Parathyroid adenoma (tissue), 2 donors: ENCODE measurements around the gene ADH7.

Experiments
- H2AFZ ChIP-seq: fragments of 300-600 bp; sonication (generic); one replicate; pipeline ENCODE4 v1.7.0; 2017; ENCODE audit warnings: antibody characterized with exemption, mild to moderate bottlenecking
- H3K27ac ChIP-seq: fragments of 300-600 bp; sonication (generic); one replicate; pipeline ENCODE4 v1.7.0; 2017
- H3K27me3 ChIP-seq: fragments of 300-600 bp; sonication (generic); one replicate; pipeline ENCODE4 v1.7.0; 2017; ENCODE audit warnings: low read length; ENCODE audit not compliant: control insufficient read depth, insufficient read depth
- H3K36me3 ChIP-seq: fragments of 300-600 bp; sonication (generic); one replicate; pipeline ENCODE4 v1.7.0; 2017; ENCODE audit warnings: low read length; ENCODE audit not compliant: control insufficient read depth, insufficient read depth
- H3K4me1 ChIP-seq: fragments of 300-600 bp; sonication (generic); one replicate; pipeline ENCODE4 v1.7.0; 2017; ENCODE audit warnings: control low read depth
- H3K4me2 ChIP-seq: fragments of 300-600 bp; sonication (generic); one replicate; pipeline ENCODE4 v1.7.0; 2017; ENCODE audit warnings: low read length
- H3K4me3 ChIP-seq: fragments of 300-600 bp; sonication (generic); one replicate; pipeline ENCODE4 v1.7.0; 2017; ENCODE audit warnings: low read depth, low read length
- H3K79me2 ChIP-seq: fragments of 300-600 bp; sonication (generic); one replicate; pipeline ENCODE4 v1.7.0; 2017; ENCODE audit warnings: control low read depth
- H3K9ac ChIP-seq: fragments of 300-600 bp; sonication (generic); one replicate; pipeline ENCODE4 v1.7.0; 2017; ENCODE audit warnings: mild to moderate bottlenecking
- H3K9me3 ChIP-seq: fragments of 300-600 bp; sonication (generic); one replicate; pipeline ENCODE4 v1.7.0; 2017; ENCODE audit warnings: low read length; ENCODE audit not compliant: control insufficient read depth
- TF ChIP-seq, protein P1 (sequence below): fragments of 300-600 bp; sonication (generic); IDR thresholded peaks from one replicate; pipeline ENCODE4 v1.7.0; 2017; ENCODE audit warnings: antibody characterized with exemption, mild to moderate bottlenecking
- donor health status: primary hyperparathyroidism.

ADH7 gene

DNA sequence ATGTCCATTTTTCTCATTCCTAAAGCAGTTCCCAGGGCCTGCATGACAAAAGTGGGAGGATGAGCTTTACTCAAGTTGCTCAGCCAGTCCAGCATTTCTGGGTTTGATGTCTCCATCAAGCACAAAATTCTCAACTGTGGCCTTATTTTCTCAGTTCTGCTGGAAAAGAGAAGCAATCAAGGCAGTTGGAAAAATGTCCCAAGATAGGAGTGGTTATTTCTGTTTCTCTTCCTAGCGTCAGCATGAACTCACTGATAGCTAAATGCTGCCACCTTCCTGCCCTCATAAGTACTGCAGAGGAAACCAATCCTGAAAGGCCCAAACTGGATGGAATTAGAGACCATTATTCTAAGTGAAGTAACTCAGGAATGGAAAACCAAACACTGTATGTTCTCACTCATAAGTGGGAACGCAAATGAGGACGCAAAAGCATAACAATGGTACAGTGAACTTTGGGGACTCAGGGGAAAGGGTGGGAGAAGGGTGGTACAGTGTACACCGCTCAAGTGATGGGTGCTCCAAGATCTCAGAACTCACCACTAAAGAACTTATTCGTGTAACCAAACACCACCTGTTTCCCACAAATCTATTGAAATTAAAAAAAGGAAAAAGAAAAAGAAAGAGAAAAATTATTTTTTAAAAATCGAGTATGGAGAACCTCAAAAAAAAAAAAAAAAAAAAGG is 29.6 kb downstream of the ADH7 start:
- Histone ChIP-seq H3K27me3 (no peaks in the 10 kb centered on the region), H3K9ac (no peak overlapping the region), H3K27ac (no peak overlapping the region), H3K79me2 (no peaks in the 10 kb centered on the region), H3K4me3 (no peak overlapping the region), H3K9me3 (no peaks in the 10 kb centered on the region), H3K4me1 (no peaks in the 10 kb centered on the region), H2AFZ (no peak overlapping the region), H3K4me2 (peak overlapping the region; percentile 40), H3K36me3 (no peaks in the 10 kb centered on the region)
- TF ChIP-seq, protein P1, sequence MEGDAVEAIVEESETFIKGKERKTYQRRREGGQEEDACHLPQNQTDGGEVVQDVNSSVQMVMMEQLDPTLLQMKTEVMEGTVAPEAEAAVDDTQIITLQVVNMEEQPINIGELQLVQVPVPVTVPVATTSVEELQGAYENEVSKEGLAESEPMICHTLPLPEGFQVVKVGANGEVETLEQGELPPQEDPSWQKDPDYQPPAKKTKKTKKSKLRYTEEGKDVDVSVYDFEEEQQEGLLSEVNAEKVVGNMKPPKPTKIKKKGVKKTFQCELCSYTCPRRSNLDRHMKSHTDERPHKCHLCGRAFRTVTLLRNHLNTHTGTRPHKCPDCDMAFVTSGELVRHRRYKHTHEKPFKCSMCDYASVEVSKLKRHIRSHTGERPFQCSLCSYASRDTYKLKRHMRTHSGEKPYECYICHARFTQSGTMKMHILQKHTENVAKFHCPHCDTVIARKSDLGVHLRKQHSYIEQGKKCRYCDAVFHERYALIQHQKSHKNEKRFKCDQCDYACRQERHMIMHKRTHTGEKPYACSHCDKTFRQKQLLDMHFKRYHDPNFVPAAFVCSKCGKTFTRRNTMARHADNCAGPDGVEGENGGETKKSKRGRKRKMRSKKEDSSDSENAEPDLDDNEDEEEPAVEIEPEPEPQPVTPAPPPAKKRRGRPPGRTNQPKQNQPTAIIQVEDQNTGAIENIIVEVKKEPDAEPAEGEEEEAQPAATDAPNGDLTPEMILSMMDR = peak; percentile 55

DNA sequence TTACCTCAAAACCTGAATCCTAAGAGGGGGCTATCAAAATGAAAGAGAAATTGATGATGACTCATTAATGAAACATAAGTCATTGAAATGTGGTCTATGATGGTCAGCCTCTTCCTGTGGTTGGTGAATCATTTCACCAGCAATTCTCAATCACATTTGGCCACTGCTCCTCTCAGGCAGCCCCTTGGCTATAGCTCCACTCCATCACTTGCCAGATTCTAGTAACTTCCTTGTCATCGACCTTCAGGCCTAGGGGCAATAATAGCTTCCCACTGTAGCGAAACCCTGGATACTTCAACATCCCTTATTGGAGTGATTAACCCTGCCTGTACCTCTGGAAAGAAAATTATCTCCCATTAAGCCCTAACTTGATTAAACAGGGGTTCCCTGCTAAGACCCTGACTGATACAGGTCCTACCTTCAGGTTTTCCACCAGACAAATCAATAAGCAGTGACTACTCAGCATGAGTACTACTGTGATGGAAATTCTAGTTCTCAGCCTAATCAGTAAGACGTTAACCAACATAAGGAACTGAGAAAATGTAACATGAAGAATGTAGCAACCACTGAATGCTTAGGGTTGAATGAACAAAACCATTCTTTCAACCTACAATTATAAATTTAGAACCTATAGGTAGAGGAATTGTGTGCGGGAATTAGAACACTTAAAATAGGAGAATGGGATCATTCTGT is 30.4 kb downstream of the ADH7 start:
- H3K27ac ChIP-seq = peak overlapping the region; percentile 17

DNA sequence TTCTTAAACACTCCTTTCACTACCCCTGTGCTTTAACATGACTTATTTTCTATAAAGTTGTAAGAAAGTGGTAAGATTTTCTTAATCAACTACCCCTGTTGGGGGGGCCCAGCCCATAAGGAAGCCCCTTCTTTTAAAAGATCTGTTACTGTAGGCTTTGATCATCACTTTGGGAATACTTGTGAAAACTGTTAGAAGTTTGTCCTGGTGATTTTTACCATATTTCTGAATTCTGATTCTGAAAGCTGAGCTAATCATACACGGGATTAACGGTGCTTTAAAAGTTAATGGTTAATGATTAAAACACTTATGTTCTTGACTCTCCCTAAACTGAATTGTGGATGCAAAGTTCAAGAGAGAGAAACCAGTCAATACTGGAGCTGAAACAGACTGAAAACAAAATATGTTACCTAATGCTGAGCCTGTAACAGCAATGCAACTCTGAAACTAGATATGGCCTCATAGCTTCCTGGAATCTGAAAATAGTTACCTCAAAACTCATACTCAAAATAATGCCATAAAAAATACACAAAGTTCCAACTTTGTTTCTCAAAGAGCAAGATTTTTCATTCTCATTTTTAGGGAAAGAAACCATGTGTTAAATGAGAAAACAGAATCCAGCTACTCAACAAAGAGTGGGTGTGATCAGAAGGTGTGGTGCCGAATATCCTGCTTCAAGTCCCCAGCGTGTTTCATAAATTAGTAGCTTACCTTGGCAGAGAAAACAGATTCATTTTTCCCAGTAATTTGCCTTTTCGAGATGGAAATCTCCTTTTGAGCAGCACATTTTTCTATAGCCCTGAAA is 31.6 kb downstream of the ADH7 start:
- Histone ChIP-seq H3K36me3 (no peaks in the 10 kb centered on the region), H3K4me3 (no peak overlapping the region), H3K4me1 (no peaks in the 10 kb centered on the region), H3K9ac (no peak overlapping the region), H3K27me3 (no peaks in the 10 kb centered on the region), H3K4me2 (no peak overlapping the region), H3K79me2 (no peaks in the 10 kb centered on the region), H2AFZ (no peak overlapping the region), H3K27ac (no peak overlapping the region), H3K9me3 (no peaks in the 10 kb centered on the region)
- TF ChIP-seq, protein P1 = no peak

More for the DNA sequence above, 30.4 kb downstream of the ADH7 start:
- Histone ChIP-seq H3K36me3 (no peaks in the 10 kb centered on the region), H3K4me3 (no peak overlapping the region), H3K4me2 (no peak overlapping the region), H3K79me2 (no peaks in the 10 kb centered on the region), H3K27me3 (no peaks in the 10 kb centered on the region), H3K9me3 (no peaks in the 10 kb centered on the region), H2AFZ (no peak overlapping the region), H3K4me1 (no peaks in the 10 kb centered on the region), H3K9ac (no peak overlapping the region)
- TF ChIP-seq, protein P1 = no peak

DNA sequence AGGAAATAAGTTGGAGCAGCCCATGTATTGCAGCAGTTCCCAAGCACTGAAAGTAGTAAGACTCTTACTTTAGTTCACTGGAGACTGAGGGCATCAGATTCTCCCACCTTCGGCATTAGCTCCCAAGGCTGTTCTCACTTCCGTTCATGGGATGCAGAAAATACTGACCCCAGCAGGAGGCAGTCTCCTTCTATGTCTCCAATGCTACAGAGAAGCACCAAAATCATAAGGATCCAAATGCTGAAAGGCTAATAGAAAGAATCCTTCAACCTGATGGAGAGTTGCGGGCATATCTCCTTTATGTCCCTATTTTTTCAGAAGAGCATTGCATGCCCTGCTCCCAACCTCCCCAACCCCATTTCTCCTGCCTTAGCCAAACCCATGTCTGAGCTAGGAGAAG is 32.4 kb downstream of the ADH7 start:
- H3K9ac ChIP-seq = no peak overlapping the region
- H3K27me3 ChIP-seq = no peaks in the 10 kb centered on the region
- no peaks in the 10 kb centered on the region for H3K9me3 ChIP-seq
- H3K36me3 ChIP-seq = no peaks in the 10 kb centered on the region
- TF ChIP-seq, protein P1 = no peak
- H3K4me2 ChIP-seq = no peak overlapping the region
- no peak overlapping the region for H3K4me3 ChIP-seq
- no peaks in the 10 kb centered on the region for H3K79me2 ChIP-seq
- no peak overlapping the region for H2AFZ ChIP-seq
- H3K4me1 ChIP-seq = no peaks in the 10 kb centered on the region
- H3K27ac ChIP-seq = no peak overlapping the region
